Neural cell (in vitro differentiated cells): Measurements from ENCODE around the gene GRAP2. TPM values are rescaled to one million over a fixed set of nuclear protein-coding genes. Genes with fewer than 3 reads are reported as not detected.

ENCODE experiments used
- H2AFZ ChIP-seq: fragments of 200-600, 300-800 bp; sonication (generic), shearing (Covaris generic); 2 replicates; pipeline ENCODE4 v1.6.0; 2014; ENCODE audit warnings: low read depth, mild to moderate bottlenecking, antibody characterized with exemption, low read length, moderate library complexity
- H3F3A ChIP-seq: fragments of 200-600 bp; shearing (Covaris generic); 2 replicates; pipeline ENCODE4 v1.6.1; 2016; ENCODE audit warnings: mild to moderate bottlenecking, moderate library complexity, mixed read lengths, antibody characterized with exemption, low read length; ENCODE audit not compliant: insufficient read depth, poor library complexity, severe bottlenecking
- H3K27ac ChIP-seq: fragments of 200-600, 300-800 bp; sonication (generic), shearing (Covaris generic); 2 replicates; pipeline ENCODE4 v1.5.1; 2014; ENCODE audit warnings: mild to moderate bottlenecking, low read length, moderate library complexity
- H3K27me3 ChIP-seq: fragments of 300-800, 200-600 bp; sonication (generic), shearing (Covaris generic); 2 replicates; pipeline ENCODE4 v1.6.0; 2014; ENCODE audit warnings: mild to moderate bottlenecking, low read depth, low read length, moderate library complexity; ENCODE audit not compliant: insufficient read depth
- H3K36me3 ChIP-seq: fragments of 300-800, 200-600 bp; sonication (generic), shearing (Covaris generic); 2 replicates; pipeline ENCODE4 v1.5.1; 2014; ENCODE audit warnings: mild to moderate bottlenecking, antibody characterized with exemption, low read length, moderate library complexity; ENCODE audit not compliant: insufficient read depth
- H3K4me2 ChIP-seq: fragments of 300-800, 200-600 bp; sonication (generic), shearing (Covaris generic); 2 replicates; pipeline ENCODE4 v1.6.0; 2014; ENCODE audit warnings: mild to moderate bottlenecking, low read length
- H3K4me3 ChIP-seq: fragments of 300-800, 200-600 bp; sonication (generic), shearing (Covaris generic); 2 replicates; pipeline ENCODE4 v1.5.1; 2014; ENCODE audit warnings: mild to moderate bottlenecking, low read length, moderate library complexity
- H3K79me2 ChIP-seq: fragments of 200-600 bp; shearing (Covaris generic); replicated peaks from 2 replicates; pipeline ENCODE4 v1.6.0; 2014; ENCODE audit warnings: mild to moderate bottlenecking, low read length, moderate library complexity; ENCODE audit not compliant: insufficient read depth
- H3K9ac ChIP-seq: fragments of 300-800, 200-600 bp; sonication (generic), shearing (Covaris generic); 2 replicates; pipeline ENCODE4 v1.6.1; 2016; ENCODE audit warnings: mild to moderate bottlenecking, low read length, mixed read lengths
- H3K9me2 ChIP-seq: fragments of 200-600 bp; shearing (Covaris generic); 2 replicates; pipeline ENCODE4 v1.6.1; 2016; ENCODE audit warnings: mild to moderate bottlenecking, low read length, mixed read lengths; ENCODE audit not compliant: insufficient read depth
- H3K9me3 ChIP-seq: fragments of 200-600, 300-800 bp; sonication (generic), shearing (Covaris generic); 2 replicates; pipeline ENCODE4 v1.6.1; 2016; ENCODE audit warnings: mild to moderate bottlenecking, mixed run types, low read length, moderate library complexity, mixed read lengths
- H4K20me1 ChIP-seq: fragments of 200-600 bp; shearing (Covaris generic); 2 replicates; pipeline ENCODE4 v1.6.1; 2016; ENCODE audit warnings: mild to moderate bottlenecking, mixed run types; ENCODE audit not compliant: insufficient read depth
- CTCF ChIP-seq: fragments of 450-650 bp; IDR thresholded peaks from 2 replicates; pipeline ENCODE4 v1.5.1; 2014; ENCODE audit warnings: antibody characterized with exemption, mild to moderate bottlenecking, moderate library complexity; ENCODE audit not compliant: poor library complexity, severe bottlenecking
- EP300 ChIP-seq: fragments of 450-650 bp; conservative IDR thresholded peaks from 2 replicates; pipeline ENCODE4 v1.6.1; 2014; ENCODE audit warnings: antibody characterized with exemption, mild to moderate bottlenecking, moderate library complexity; ENCODE audit not compliant: poor library complexity, severe bottlenecking
- EZH2 ChIP-seq: fragments of 200-600, 300-800 bp; shearing (Covaris generic), sonication (generic); IDR thresholded peaks from 2 replicates; pipeline ENCODE4 v1.6.1; 2014; ENCODE audit warnings: antibody characterized with exemption, low read length, borderline replicate concordance, mild to moderate bottlenecking; ENCODE audit not compliant: insufficient read depth, poor library complexity, severe bottlenecking
- MXI1 ChIP-seq: fragments of 450-650 bp; conservative IDR thresholded peaks from 2 replicates; pipeline ENCODE4 v1.6.1; 2014; ENCODE audit warnings: antibody characterized with exemption, mild to moderate bottlenecking; ENCODE audit not compliant: poor library complexity, severe bottlenecking
- POLR2AphosphoS5 ChIP-seq: IDR thresholded peaks from 2 replicates; pipeline ENCODE4 v1.6.1; 2012
- RAD21 ChIP-seq: fragments of 450-650 bp; conservative IDR thresholded peaks from 2 replicates; pipeline ENCODE4 v1.6.1; 2014; ENCODE audit warnings: antibody characterized with exemption, mild to moderate bottlenecking, moderate library complexity
- REST ChIP-seq: IDR thresholded peaks from 2 replicates; pipeline ENCODE4 v1.6.1; 2012; ENCODE audit warnings: borderline replicate concordance
- SMC3 ChIP-seq: fragments of 450-650 bp; conservative IDR thresholded peaks from 2 replicates; pipeline ENCODE4 v1.6.1; 2014; ENCODE audit warnings: antibody characterized with exemption, mild to moderate bottlenecking, moderate library complexity; ENCODE audit not compliant: poor library complexity
- TAF1 ChIP-seq: IDR thresholded peaks from 2 replicates; pipeline ENCODE4 v1.6.1; 2012; ENCODE audit warnings: low read depth
- polyA plus RNA-seq: library from polyadenylated mRNA; depleted of rRNA; stranded (reverse); fragments of >200 nt; gene quantifications from 2 replicates; pipeline ENCODE4 v1.2.3, GENCODE V29; 2014

The GRAP2 gene
- polyA plus RNA-seq, 1 donor from 2014 or later = 0.30 TPM

GRCh38 chr22:39907605-39908097, 6.8 kb downstream of the GRAP2 start:
- no peaks in the 10 kb centered on the region for H3K79me2 ChIP-seq
- TF ChIP-seq TAF1 (no peak), RAD21 (no peak), SMC3 (no peak), CTCF (no peak), MXI1 (no peak), POLR2AphosphoS5 (no peak), REST (no peak)
- H3K9me2 ChIP-seq = no peaks in the 10 kb centered on the region
- no peak overlapping the region for H2AFZ ChIP-seq
- no peaks in the 10 kb centered on the region for H4K20me1 ChIP-seq
- H3K36me3 ChIP-seq = no peaks in the 10 kb centered on the region
- no peak overlapping the region for H3K4me2 ChIP-seq
- H3K27me3 ChIP-seq = no peaks in the 10 kb centered on the region
- H3K9ac ChIP-seq = no peak overlapping the region
- no peak overlapping the region for H3K4me3 ChIP-seq
- H3K27ac ChIP-seq = no peak overlapping the region
- H3F3A ChIP-seq = no peaks in the 10 kb centered on the region
- no peaks in the 10 kb centered on the region for H3K9me3 ChIP-seq

- Histone ChIP-seq H3K36me3 (no peaks in the 10 kb centered on the region), H3K4me2 (no peak overlapping the region), H3K9me2 (no peaks in the 10 kb centered on the region), H3F3A (no peaks in the 10 kb centered on the region), H4K20me1 (no peaks in the 10 kb centered on the region), H3K9ac (no peak overlapping the region), H3K27me3 (no peaks in the 10 kb centered on the region), H3K79me2 (no peaks in the 10 kb centered on the region), H3K4me3 (no peak overlapping the region), H3K9me3 (no peaks in the 10 kb centered on the region), H3K27ac (no peak overlapping the region), H2AFZ (no peak overlapping the region)
- no peak for TF ChIP-seq TAF1
- TF ChIP-seq RAD21 = no peak
- no peak for TF ChIP-seq MXI1
- TF ChIP-seq CTCF = no peak
- TF ChIP-seq EP300 = no peak
- TF ChIP-seq SMC3 = no peak
- TF ChIP-seq REST = no peak
- no peak for TF ChIP-seq POLR2AphosphoS5
- TF ChIP-seq EZH2 = no peak
These were observed 7.3 kb downstream of the GRAP2 start for GRCh38 chr22:39908136-39908535.
